ENCODE measurements around the gene DIS3L. TPM values are rescaled to one million over a fixed set of nuclear protein-coding genes. Genes with fewer than 3 reads are reported as not detected.

Gene DIS3L
- total and polyA plus RNA-seq, 2 of the 13 experiments (the other 11 are each of a cell fraction or from before 2014, with no cell fraction given): 21.0 to 50.5 TPM

DNA sequence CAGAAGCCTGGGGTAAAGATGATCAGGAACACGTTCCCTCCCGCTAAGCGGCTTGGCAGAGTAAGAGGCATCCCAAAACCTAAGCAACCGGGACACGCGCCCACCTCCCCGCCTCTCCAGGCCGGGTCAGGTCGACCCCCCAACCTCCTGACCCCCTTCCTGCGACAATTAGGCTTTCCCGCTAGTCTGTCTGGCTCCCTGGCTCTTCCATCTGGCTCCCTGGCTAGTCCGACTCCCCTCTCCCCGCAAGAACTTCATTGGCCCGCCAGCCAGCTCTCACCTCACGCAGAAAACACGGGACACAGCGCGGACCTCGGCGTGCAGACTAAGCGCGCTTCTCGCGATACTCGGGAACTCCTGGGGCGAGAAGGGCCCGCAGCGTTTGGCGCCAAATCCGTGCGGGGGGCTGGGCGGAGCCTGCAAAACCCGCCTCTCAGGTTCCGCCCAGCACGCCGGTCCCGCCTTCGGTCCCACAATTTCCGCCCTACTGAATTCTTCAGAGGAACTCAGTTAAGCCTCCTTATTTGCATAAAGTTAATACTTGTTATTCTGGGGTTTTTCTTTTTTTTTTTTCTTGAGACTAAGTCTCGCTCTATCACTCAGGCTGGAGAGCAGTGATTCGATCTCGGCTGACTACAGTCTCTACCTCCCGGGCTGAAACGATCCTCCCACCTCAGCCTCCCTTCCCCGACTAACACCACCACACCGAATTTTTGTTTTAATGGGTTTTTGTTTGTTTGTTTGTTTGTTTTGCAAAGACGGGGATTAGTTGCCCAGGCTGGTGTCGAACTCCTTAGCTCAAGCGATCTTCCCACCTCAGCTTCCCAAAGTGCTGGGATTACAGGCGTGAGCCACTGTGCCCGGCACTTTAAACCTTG lies 63.2 kb downstream of the DIS3L start, which contains the start of gene TIPIN (continued):
- TF ChIP-seq, protein P1, sequence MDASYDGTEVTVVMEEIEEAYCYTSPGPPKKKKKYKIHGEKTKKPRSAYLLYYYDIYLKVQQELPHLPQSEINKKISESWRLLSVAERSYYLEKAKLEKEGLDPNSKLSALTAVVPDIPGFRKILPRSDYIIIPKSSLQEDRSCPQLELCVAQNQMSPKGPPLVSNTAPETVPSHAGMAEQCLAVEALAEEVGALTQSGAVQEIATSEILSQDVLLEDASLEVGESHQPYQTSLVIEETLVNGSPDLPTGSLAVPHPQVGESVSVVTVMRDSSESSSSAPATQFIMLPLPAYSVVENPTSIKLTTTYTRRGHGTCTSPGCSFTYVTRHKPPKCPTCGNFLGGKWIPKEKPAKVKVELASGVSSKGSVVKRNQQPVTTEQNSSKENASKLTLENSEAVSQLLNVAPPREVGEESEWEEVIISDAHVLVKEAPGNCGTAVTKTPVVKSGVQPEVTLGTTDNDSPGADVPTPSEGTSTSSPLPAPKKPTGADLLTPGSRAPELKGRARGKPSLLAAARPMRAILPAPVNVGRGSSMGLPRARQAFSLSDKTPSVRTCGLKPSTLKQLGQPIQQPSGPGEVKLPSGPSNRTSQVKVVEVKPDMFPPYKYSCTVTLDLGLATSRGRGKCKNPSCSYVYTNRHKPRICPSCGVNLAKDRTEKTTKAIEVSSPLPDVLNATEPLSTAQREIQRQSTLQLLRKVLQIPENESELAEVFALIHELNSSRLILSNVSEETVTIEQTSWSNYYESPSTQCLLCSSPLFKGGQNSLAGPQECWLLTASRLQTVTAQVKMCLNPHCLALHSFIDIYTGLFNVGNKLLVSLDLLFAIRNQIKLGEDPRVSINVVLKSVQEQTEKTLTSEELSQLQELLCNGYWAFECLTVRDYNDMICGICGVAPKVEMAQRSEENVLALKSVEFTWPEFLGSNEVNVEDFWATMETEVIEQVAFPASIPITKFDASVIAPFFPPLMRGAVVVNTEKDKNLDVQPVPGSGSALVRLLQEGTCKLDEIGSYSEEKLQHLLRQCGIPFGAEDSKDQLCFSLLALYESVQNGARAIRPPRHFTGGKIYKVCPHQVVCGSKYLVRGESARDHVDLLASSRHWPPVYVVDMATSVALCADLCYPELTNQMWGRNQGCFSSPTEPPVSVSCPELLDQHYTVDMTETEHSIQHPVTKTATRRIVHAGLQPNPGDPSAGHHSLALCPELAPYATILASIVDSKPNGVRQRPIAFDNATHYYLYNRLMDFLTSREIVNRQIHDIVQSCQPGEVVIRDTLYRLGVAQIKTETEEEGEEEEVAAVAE (CRISPR knock-in tag; IDR thresholded peaks at IDR 0.05; ENCODE audit: borderline replicate concordance): no peak
- TF ChIP-seq, protein P2, sequence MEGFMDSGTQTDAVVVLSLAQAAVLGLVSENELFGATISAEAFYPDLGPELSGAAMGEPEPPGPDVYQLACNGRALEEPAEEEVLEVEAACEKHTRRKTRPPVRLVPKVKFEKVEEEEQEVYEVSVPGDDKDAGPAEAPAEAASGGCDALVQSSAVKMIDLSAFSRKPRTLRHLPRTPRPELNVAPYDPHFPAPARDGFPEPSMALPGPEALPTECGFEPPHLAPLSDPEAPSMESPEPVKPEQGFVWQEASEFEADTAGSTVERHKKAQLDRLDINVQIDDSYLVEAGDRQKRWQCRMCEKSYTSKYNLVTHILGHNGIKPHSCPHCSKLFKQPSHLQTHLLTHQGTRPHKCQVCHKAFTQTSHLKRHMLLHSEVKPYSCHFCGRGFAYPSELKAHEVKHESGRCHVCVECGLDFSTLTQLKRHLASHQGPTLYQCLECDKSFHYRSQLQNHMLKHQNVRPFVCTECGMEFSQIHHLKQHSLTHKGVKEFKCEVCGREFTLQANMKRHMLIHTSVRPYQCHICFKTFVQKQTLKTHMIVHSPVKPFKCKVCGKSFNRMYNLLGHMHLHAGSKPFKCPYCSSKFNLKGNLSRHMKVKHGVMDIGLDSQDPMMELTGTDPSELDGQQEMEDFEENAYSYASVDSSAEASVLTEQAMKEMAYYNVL (CRISPR knock-in tag; IDR thresholded peaks at IDR 0.05; ENCODE audit: borderline replicate concordance): no peak
- TF ChIP-seq ZSCAN9 (CRISPR knock-in tag; IDR thresholded peaks at IDR 0.05; ENCODE audit: borderline replicate concordance): no peak
- TF ChIP-seq MTA3 (CRISPR knock-in tag; IDR thresholded peaks at IDR 0.05): no peak
- peak; percentile 85 for TF ChIP-seq TOPORS (CRISPR knock-in tag; IDR thresholded peaks at IDR 0.05)
- no peak for TF ChIP-seq RORA (CRISPR knock-in tag; IDR thresholded peaks at IDR 0.05)
- TF ChIP-seq MTF2 (CRISPR knock-in tag; IDR thresholded peaks at IDR 0.05; ENCODE audit: borderline replicate concordance): no peak
- peak; percentile 87 for TF ChIP-seq POLR2AphosphoS5 (IDR thresholded peaks at IDR 0.05; ENCODE audit: low read depth, low read length)
- TF ChIP-seq XRCC5 (optimal IDR thresholded peaks at IDR 0.05; ENCODE audit: low read length): peak; percentile 67
- TF ChIP-seq, protein P3, sequence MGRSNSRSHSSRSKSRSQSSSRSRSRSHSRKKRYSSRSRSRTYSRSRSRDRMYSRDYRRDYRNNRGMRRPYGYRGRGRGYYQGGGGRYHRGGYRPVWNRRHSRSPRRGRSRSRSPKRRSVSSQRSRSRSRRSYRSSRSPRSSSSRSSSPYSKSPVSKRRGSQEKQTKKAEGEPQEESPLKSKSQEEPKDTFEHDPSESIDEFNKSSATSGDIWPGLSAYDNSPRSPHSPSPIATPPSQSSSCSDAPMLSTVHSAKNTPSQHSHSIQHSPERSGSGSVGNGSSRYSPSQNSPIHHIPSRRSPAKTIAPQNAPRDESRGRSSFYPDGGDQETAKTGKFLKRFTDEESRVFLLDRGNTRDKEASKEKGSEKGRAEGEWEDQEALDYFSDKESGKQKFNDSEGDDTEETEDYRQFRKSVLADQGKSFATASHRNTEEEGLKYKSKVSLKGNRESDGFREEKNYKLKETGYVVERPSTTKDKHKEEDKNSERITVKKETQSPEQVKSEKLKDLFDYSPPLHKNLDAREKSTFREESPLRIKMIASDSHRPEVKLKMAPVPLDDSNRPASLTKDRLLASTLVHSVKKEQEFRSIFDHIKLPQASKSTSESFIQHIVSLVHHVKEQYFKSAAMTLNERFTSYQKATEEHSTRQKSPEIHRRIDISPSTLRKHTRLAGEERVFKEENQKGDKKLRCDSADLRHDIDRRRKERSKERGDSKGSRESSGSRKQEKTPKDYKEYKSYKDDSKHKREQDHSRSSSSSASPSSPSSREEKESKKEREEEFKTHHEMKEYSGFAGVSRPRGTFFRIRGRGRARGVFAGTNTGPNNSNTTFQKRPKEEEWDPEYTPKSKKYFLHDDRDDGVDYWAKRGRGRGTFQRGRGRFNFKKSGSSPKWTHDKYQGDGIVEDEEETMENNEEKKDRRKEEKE (IDR thresholded peaks at IDR 0.05): no peak
- TF ChIP-seq ZSCAN30 (CRISPR knock-in tag; IDR thresholded peaks at IDR 0.05): no peak
- TF ChIP-seq SIN3B (IDR thresholded peaks at IDR 0.05; ENCODE audit: low read length): no peak
- TF ChIP-seq ZSCAN25 (CRISPR knock-in tag; IDR thresholded peaks at IDR 0.05): peak; percentile 37; the same call in 1 of the 2 replicates
- TF ChIP-seq, protein P4, sequence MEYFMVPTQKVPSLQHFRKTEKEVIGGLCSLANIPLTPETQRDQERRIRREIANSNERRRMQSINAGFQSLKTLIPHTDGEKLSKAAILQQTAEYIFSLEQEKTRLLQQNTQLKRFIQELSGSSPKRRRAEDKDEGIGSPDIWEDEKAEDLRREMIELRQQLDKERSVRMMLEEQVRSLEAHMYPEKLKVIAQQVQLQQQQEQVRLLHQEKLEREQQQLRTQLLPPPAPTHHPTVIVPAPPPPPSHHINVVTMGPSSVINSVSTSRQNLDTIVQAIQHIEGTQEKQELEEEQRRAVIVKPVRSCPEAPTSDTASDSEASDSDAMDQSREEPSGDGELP (IDR thresholded peaks at IDR 0.05; ENCODE audit: borderline replicate concordance, low read depth): peak; percentile 10; the same call in 1 of the 2 replicates
- TF ChIP-seq PHF5A (CRISPR knock-in tag; IDR thresholded peaks at IDR 0.05; ENCODE audit: low read depth, unreplicated experiment): peak; percentile 33
- TF ChIP-seq, protein P5, sequence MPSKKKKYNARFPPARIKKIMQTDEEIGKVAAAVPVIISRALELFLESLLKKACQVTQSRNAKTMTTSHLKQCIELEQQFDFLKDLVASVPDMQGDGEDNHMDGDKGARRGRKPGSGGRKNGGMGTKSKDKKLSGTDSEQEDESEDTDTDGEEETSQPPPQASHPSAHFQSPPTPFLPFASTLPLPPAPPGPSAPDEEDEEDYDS (CRISPR knock-in tag; IDR thresholded peaks at IDR 0.05): no peak
- TF ChIP-seq, protein P6, sequence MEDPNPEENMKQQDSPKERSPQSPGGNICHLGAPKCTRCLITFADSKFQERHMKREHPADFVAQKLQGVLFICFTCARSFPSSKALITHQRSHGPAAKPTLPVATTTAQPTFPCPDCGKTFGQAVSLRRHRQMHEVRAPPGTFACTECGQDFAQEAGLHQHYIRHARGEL (CRISPR knock-in tag; IDR thresholded peaks at IDR 0.05): no peak; the same call in 1 of the 2 replicates
- TF ChIP-seq SSRP1 (CRISPR knock-in tag; IDR thresholded peaks at IDR 0.05): no peak
- no peak for TF ChIP-seq ZNF30 (CRISPR knock-in tag; IDR thresholded peaks at IDR 0.05)

Data from HepG2 (cell line).